Kidney capillary endothelial cell (primary cell): ENCODE results near the gene PCSK6.
"Not testable (repeated sequence)": the region's sequence is repeated elsewhere in the genome, so short reads cannot be mapped to it uniquely, and the experiment has no call there.

Experiments
- DNase-seq: peaks from one replicate; pipeline ENCODE4 v3.0.0-alpha.2; 2018; ENCODE audit warnings: low spot score

PCSK6 gene

GRCh38 chr15:101429646-101430045, 59.9 kb downstream of the PCSK6 start:
- no peak for DNase-seq

GRCh38 chr15:101429191-101429590, 60.3 kb downstream of the PCSK6 start:
- DNase-seq, result no peak

- no peak for DNase-seq
Observed at GRCh38 chr15:101428758-101429157, 60.7 kb downstream of the PCSK6 start.

DNA sequence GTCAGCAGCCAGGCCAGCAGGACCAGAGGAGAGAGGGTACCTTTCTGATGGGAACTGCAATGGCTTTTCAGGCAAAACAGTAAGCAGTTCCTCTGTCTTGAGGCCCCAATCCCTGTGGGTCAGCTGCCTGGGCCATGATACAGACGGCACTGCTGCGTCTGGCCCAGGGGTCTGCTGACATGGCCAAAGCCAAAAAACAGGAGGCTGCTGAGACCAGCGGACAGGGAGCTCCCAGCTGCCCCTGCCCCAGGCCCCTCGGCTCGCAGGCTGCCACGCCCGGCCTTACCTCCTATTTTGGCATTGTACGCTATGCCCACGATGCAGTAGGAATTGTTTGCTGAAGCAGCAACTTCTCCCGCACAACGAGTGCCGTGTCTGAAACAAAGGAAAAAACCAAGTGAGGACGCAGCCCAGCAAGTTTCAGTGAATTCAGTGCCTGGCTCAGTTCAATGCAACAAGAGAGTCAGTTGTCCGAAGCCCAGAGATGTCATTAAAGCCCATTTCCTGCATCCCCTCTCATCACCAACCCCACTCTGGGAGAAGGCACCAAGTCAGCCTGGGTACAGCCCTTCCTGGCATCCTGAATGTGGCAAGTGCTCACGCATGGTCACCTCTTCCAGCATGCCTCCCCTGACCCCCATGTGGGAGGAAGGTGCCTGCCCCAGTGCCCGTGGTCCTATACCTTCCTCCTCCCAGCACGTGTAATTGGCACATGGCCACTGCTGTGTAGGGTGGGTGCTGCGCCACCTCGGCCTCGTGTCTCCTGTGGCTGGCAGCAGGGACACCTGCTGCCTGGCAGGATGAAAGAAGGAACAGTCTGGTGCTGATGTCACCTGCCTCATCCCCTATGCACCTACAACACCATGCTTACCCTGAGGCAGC, 61.7 kb downstream of the PCSK6 start:
- DNase-seq, result no peak

DNA sequence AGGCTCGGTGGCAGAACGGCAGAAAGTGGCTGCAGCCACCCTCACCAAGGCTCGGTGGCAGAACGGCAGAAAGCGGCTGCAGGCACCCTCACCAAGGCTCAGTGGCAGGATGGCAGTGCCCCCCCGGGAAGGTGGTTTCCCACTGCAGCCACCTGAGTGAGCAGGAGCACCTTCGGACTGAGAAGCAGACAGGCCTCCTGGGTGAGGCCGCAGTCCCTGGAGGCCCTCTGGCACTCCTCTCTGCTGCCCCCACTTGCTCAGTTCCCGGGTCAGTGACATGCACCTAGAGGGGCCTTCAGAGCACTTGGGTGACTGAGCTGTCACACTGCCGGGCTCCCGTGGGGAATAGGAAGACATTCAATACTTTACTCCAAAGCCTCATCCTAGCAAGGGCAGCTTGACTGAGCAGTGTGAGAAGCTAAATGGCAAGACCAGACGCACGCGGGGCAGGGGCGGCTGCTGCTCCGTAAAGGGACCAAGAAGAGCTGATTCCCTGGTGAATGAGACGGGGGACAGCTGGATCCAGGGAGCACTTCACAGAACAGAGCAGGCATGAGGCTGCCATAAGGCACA, 62.7 kb downstream of the PCSK6 start:
- DNase-seq, result no peak

DNA sequence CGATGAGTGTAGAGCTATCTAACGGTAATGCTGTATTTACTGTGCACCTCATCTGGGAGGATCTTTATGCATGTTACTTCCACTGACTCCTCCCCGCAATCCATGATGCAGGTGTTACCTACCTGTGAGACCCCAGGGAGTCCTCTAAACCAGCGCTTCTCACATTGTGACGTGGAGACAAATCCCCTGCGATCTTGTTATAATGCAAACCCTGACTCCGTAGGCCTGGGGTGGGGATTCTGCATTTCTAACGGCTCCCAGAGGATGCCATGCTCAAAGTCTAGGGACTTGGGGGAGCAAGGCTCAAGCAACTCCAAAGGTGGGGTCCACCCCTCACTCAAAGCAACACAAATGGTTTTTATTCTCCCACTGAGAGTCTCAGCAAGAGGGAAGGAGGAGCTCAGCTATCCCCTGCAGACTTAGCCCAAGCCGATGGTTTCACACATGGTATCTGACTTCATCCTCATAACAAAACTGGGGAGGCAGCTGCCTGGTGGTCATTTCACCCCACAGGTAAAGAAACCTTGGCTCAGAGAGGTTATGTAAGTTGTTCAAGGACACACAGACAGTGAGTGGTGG, 63.6 kb downstream of the PCSK6 start:
- no peak for DNase-seq

DNA sequence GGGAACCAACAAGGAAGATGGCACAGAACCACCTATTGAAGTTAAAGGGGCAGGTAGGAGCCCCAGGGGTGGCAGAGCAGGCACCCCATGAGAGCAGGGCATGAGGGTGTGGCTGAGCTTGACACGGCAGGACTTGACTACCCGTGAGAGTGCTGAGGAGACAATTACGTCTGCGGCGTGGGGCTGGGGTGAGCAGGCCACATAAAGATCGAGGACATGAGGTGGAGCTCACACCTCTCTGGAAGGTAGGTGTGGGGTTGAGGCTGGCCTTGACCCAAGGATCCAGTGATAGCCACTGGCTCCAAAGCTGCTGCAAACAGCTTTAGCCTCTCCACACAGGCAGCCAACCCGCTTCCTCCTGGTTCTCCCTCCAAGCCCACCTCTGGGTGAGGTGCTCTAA, 64.5 kb downstream of the PCSK6 start:
- DNase-seq, result no peak

GRCh38 chr15:101420232-101420631, 69.3 kb downstream of the PCSK6 start:
- no peak for DNase-seq

DNA sequence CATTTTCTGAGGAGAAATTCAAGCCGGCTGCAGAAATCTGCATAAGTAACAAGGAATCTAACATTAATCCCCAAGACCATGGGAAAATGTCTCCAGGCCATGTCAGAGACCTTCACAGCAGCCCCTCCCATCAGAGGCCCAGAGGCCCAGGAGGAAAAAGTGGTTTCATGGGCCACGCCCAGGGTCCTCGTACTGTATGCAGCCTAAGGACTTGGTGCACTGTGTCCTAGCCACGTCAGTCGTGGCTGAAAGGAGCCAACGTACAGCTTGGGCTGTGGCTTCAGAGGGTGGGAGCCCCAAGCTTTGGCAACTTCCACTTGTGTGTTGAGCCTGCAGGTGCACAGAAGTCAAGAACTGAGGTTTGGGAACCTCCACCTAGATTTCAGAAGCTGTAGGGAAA, 73.0 kb downstream of the PCSK6 start:
- DNase-seq, result not testable (repeated sequence)

- no peak for DNase-seq
Observed at GRCh38 chr15:101413239-101413638, 76.3 kb downstream of the PCSK6 start.

- no peak for DNase-seq
Observed at GRCh38 chr15:101411581-101411980, 77.9 kb downstream of the PCSK6 start.

- no peak for DNase-seq
Observed at GRCh38 chr15:101411085-101411484, 78.4 kb downstream of the PCSK6 start.

DNA sequence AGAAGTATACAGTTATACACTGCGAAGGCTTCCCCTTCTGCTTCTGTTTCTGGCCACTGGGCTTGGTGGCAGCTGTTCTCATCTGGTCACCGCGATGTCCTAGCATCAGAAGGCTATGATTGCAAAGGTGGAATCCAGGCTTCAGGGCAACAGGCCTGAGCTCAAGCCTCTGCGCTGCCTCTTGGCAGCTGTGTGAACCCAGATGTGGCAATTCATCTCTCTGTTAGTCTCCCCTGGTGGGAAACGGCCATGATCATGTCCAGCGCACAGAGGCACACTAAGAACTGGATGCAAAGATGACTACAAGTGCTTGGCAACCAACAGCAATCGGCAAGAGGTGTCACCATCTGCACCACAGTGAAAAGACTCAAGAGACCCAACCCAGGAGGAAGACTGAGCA, 78.9 kb downstream of the PCSK6 start:
- DNase-seq, result no peak

- DNase-seq, result no peak
Observed at GRCh38 chr15:101409621-101410020, 79.9 kb downstream of the PCSK6 start.

DNA sequence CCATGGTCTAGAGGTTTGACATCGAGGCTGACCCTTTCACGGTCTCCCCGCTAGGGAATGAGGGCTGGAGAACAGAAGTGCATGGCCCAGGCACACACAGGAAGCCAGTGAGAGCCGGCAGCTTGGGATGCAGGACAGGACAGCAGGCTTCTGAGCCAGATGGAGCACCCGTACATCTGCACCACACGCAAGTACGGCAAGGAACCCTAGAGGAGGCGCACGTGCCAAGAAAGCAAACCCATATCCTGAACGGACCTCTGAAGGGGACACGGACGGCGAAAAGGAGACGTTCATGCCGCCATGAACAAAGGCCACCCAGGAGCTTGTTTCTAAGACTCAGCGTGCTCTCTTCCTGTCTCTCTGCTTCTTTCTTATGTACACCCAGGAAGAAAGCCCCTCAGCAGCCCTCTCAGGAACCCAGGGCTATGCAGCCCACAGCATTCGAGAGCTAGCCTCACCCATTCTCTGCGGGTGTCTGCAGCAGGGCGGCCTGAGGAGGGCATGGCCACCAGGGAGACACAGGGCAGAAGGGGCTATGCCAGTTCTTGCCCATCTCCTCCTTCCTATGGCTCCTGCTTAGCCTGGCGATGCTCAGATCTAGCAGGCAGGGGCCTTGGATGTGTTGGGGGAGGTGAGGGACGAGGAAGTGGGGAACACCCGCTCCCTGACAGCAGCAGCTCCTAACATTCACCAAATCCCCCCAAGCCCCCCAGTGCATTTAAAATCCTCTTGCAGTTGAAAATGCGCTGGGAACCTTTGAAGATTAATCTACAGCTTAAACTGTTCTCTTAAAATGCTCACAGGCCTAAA, 81.3 kb downstream of the PCSK6 start:
- DNase-seq, result no peak

GRCh38 chr15:101407439-101407838, 82.1 kb downstream of the PCSK6 start:
- no peak for DNase-seq

DNA sequence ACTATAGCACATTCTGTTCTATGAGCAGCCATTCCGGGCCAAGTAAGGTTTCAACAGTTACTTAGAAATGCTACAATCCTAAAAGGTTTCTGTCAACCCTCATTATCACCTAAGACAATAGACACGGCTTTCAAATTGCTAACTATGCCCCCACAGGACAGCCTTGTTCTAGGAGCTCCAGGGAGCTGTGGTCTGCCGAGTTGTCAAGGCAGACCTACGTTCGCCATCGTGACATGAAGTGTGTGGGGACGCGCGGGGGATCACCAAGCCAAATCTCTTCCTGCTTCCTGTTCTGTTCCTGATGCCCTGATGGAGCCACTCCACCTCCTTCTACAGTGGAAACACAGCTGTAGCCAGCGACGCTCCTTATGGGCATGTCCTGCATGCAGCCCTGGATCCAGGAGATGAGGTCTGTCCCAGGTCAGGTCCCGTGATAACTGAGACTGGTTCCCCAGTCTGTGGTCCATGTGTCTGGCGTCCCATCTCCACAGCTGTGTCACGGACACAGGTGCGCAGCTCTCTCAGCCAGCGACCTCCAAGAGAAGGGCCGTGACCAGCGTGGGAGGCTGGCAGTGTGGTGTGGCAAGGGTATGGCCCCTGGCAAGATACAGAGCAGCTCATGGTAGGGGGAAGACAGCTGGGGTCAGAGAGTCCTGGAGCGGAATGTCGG, 82.8 kb downstream of the PCSK6 start:
- DNase-seq, result no peak

- DNase-seq, result no peak
Observed at GRCh38 chr15:101406036-101406435, 83.5 kb downstream of the PCSK6 start.

DNA sequence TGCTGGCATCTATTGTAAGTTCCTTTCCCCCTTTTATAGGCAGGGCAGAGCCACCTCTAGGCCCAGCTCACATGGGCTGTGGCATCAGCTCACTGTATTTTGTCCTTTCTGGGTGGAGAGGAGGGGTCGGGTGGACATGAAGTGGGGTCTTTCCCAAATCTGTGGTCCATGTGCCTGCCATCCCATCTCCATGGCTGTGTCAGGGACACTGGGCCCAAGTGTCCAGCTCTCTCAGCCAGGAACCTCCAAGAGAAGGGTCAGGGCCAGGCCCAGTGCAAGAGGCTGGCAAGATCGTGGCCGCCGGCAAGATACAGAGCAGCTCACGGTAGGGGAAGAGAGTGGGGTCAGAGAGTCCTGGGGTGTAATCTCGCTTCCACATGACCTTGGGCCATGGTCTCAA, 85.3 kb downstream of the PCSK6 start:
- DNase-seq, result no peak

- not testable (repeated sequence) for DNase-seq
Observed at GRCh38 chr15:101402883-101403282, 86.6 kb downstream of the PCSK6 start.

GRCh38 chr15:101401286-101401685, 88.2 kb downstream of the PCSK6 start:
- no peak for DNase-seq

- DNase-seq, result no peak
Observed at GRCh38 chr15:101399431-101399830, 90.1 kb downstream of the PCSK6 start.
